ENCODE results near the gene PSD2.

Gene PSD2

DNA sequence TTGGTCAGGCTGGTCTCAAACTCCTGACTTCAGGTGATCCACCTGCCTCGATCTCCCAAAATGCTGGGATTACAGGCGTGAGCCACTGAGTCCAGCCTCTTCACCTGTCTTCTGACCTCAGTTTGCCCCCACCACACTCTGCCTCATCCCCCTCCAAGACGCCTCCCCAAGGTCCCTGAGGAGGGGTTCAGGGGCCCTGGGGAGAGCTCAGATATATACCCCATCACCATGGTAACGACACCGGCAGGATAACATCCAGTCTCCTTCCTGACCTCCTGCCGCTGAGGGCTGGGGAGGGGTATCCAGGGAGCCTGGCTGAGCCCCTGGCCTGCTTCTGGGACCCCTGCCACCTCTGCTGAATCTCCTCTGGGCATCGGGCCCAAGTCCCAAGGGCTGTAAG lies 19.7 kb upstream of the PSD2 start:
- no peak overlapping the region for H3K4me3 ChIP-seq (ENCODE audit: low read depth, low read length)
- peaks cover 6% of the 10 kb centered on the region; the same call in 1 of the 2 replicates for H3K27me3 ChIP-seq (ENCODE audit: insufficient read depth, low read length)
- no peak overlapping the region for H2AFZ ChIP-seq (ENCODE audit: low read length, unreplicated experiment)
- no peaks in the 10 kb centered on the region for H3K4me1 ChIP-seq (ENCODE audit: control insufficient read depth, insufficient read depth, low read length, unreplicated experiment)
- H3K27ac ChIP-seq (ENCODE audit: low read depth, low read length): no peak overlapping the region
- H3K36me3 ChIP-seq (ENCODE audit: insufficient read depth, low read length): no peaks in the 10 kb centered on the region
- no peaks in the 10 kb centered on the region for H3K79me2 ChIP-seq (ENCODE audit: control insufficient read depth, insufficient read depth, low read length, unreplicated experiment)

DNA sequence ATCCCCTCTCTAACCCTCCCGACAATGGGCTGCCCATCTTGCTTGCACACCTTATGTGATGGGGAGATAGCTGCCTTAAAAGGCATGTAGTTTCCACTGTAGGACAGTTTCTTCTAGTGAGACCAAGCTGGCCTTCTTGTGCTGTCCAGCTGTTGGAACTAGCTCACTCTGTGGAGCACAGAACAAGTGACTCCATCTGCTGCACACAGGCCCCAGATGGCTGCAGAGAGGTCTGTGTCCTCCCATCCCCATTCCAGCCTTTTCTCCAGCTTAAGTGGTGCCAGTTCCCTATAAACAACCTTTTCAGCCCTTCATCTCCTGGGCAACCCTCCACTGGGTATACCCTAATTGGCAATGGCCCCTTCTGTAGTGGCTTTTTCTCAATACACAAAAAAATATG lies 18.7 kb upstream of the PSD2 start:
- Histone ChIP-seq H2AFZ (ENCODE audit: low read length, unreplicated experiment) (no peak overlapping the region), H3K79me2 (ENCODE audit: control insufficient read depth, insufficient read depth, low read length, unreplicated experiment) (no peaks in the 10 kb centered on the region), H3K27ac (ENCODE audit: low read depth, low read length) (no peak overlapping the region), H3K27me3 (ENCODE audit: insufficient read depth, low read length) (peaks cover 6% of the 10 kb centered on the region; the same call in 1 of the 2 replicates), H3K4me3 (ENCODE audit: low read depth, low read length) (no peak overlapping the region), H3K4me1 (ENCODE audit: control insufficient read depth, insufficient read depth, low read length, unreplicated experiment) (no peaks in the 10 kb centered on the region), H3K36me3 (ENCODE audit: insufficient read depth, low read length) (no peaks in the 10 kb centered on the region)

DNA sequence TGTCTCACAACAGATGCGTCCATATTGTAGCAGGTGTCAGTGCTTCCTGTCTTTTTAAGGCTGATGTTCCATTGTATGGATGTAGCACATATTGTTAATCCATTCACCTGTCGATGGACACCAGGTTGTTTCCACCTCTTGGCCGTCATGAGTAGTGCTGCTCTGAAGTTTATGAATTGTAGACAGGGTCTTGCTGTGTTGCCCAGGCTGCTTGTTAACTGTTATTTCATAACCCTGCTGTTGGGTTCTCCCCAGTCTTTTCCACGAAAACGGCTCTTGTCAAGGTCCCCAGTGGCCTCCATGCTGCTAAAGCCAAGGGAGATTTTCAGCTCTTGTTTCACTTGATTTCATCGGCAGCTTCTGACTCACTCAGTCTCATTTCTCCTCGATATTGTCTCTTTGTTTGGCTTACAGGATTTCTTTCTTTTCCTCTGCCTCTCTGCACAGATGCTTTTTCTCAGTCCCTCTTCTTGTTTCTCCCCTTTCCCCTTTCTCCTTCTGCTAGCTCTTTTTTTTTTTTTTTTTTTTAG lies 12.1 kb upstream of the PSD2 start:
- peaks cover 12% of the 10 kb centered on the region; the same call in 1 of the 2 replicates for H3K27me3 ChIP-seq (ENCODE audit: insufficient read depth, low read length)

DNA sequence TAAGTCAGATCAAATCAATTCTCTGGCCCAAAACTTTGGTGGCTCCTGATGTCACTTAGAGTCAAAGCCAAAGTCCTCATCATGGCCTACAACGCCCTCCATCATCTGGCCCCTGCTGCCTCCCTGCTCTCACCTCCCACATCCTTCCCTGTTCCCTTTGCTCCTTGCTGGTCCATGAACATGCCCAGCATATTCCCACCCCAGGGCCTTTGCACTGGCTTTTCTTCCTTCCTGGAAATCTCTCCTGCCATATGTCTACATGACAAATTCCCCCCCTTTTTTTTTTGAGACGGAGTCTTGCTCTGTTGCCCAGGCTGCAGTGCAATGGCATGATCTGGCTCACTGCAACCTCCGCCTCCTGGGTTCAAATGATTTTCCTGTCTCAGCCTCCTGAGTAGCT lies 11.1 kb upstream of the PSD2 start:
- Histone ChIP-seq H3K27ac (ENCODE audit: low read depth, low read length) (no peak overlapping the region), H3K4me1 (ENCODE audit: control insufficient read depth, insufficient read depth, low read length, unreplicated experiment) (no peaks in the 10 kb centered on the region), H3K36me3 (ENCODE audit: insufficient read depth, low read length) (no peaks in the 10 kb centered on the region), H3K27me3 (ENCODE audit: insufficient read depth, low read length) (peaks cover 12% of the 10 kb centered on the region; the same call in 1 of the 2 replicates), H3K4me3 (ENCODE audit: low read depth, low read length) (no peak overlapping the region), H2AFZ (ENCODE audit: low read length, unreplicated experiment) (no peak overlapping the region), H3K79me2 (ENCODE audit: control insufficient read depth, insufficient read depth, low read length, unreplicated experiment) (no peaks in the 10 kb centered on the region)

More for the DNA sequence above, 12.1 kb upstream of the PSD2 start:
- no peaks in the 10 kb centered on the region for H3K36me3 ChIP-seq (ENCODE audit: insufficient read depth, low read length)
- no peak overlapping the region for H3K27ac ChIP-seq (ENCODE audit: low read depth, low read length)
- H3K79me2 ChIP-seq (ENCODE audit: control insufficient read depth, insufficient read depth, low read length, unreplicated experiment): no peaks in the 10 kb centered on the region
- no peaks in the 10 kb centered on the region for H3K4me1 ChIP-seq (ENCODE audit: control insufficient read depth, insufficient read depth, low read length, unreplicated experiment)
- no peak overlapping the region for H3K4me3 ChIP-seq (ENCODE audit: low read depth, low read length)
- H2AFZ ChIP-seq (ENCODE audit: low read length, unreplicated experiment): no peak overlapping the region

DNA sequence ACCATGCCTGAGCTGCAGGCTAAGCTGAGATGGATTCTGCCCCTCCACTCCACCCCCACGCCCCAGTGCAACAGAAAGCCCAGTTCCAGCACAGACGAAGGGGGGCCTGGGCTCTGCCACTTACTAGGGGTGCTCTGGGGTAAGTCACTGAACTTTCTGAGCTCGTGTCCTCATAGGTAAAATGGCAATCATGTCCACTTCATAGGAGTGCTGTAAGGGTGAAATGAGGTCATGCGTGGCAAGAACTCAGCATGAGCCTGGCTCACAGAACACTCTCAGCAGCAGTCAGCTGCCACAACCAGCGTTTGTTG lies 8.4 kb upstream of the PSD2 start:
- no peak overlapping the region; the same call in 1 of the 2 replicates for H3K4me3 ChIP-seq (ENCODE audit: low read depth, low read length)
- no peaks in the 10 kb centered on the region for H3K79me2 ChIP-seq (ENCODE audit: control insufficient read depth, insufficient read depth, low read length, unreplicated experiment)
- no peak overlapping the region for H3K27ac ChIP-seq (ENCODE audit: low read depth, low read length)
- peaks cover 6% of the 10 kb centered on the region; the same call in 1 of the 2 replicates for H3K27me3 ChIP-seq (ENCODE audit: insufficient read depth, low read length)
- H3K4me1 ChIP-seq (ENCODE audit: control insufficient read depth, insufficient read depth, low read length, unreplicated experiment): no peaks in the 10 kb centered on the region
- no peaks in the 10 kb centered on the region for H3K36me3 ChIP-seq (ENCODE audit: insufficient read depth, low read length)
- H2AFZ ChIP-seq (ENCODE audit: low read length, unreplicated experiment): no peak overlapping the region

DNA sequence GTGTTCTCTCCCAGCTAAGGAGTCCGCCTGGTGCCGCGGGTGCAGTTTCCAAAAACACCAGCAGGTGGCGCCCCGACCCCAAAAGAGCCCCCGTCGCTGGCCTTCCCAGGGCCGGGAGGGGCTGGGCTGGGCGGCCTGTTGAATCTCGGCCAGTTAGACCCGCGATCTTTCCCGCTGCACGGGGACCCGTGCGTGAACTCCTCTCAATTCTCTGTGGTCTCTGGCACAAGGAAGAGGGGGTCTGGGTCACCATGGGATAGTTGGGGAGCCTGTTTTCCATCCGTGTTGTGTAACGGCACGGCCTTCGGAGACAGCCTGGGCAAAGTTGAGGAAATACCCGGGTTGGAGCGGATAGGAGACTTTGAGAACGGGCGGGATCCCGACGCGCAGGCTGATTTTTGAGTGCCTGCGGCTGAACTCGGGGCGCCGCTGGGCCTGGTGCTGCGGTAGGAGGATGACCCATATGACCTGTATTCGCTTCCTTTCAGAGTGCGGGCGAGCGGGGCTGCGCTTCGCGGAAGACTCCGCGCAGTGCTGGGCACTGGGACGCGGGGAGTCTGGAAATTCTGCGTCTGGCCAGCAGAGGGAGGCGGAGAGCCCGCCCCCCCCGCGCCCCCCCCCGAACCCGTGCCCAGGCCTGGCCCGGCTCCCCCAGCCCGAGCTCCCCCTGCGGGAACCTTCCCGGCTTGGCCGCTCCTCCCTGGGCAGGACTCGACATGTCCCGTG lies 7.9 kb upstream of the PSD2 start:
- Histone ChIP-seq H3K4me3 (ENCODE audit: low read depth, low read length) (peak overlapping the region; percentile 92), H3K79me2 (ENCODE audit: control insufficient read depth, insufficient read depth, low read length, unreplicated experiment) (no peaks in the 10 kb centered on the region), H2AFZ (ENCODE audit: low read length, unreplicated experiment) (peak overlapping the region; percentile 100), H3K27me3 (ENCODE audit: insufficient read depth, low read length) (peaks cover 6% of the 10 kb centered on the region; the same call in 1 of the 2 replicates), H3K4me1 (ENCODE audit: control insufficient read depth, insufficient read depth, low read length, unreplicated experiment) (no peaks in the 10 kb centered on the region), H3K36me3 (ENCODE audit: insufficient read depth, low read length) (no peaks in the 10 kb centered on the region), H3K27ac (ENCODE audit: low read depth, low read length) (no peak overlapping the region)

DNA sequence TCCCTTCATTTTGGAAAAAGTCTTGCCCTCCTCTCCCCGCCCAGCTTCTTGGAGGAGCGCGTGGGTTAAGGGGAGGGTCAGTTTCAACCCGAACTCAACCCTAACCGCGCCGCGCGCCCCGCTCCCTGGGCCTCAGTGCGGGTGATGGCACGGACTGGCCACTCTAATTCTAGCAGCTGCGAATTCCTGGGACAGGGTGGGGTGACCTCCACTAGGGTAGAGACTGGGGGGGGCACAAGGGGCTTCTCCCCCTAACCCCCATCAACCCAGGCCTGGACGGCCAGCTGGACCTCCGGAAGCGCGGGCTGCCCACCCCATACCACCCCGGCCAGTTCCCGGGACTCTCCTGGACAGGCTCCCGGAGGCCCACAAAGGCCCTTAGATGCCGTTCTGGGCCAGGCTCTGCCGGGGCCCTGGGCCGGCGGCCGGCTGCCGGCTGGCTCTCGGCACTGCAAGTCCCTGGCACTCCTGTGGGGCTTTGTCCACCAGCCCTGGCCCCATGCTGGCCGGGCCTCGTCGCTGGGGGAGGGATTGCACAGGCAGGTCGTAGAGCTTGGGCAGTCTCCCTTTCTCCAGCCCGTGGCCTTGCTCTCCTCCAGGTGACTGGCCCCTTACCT lies 7.2 kb upstream of the PSD2 start:
- no peaks in the 10 kb centered on the region for H3K4me1 ChIP-seq (ENCODE audit: control insufficient read depth, insufficient read depth, low read length, unreplicated experiment)
- H2AFZ ChIP-seq (ENCODE audit: low read length, unreplicated experiment): peak overlapping the region; percentile 88
- peaks cover 12% of the 10 kb centered on the region for H3K27me3 ChIP-seq (ENCODE audit: insufficient read depth, low read length)
- no peak overlapping the region for H3K27ac ChIP-seq (ENCODE audit: low read depth, low read length)
- H3K36me3 ChIP-seq (ENCODE audit: insufficient read depth, low read length): no peaks in the 10 kb centered on the region
- peak overlapping the region; percentile 92 for H3K4me3 ChIP-seq (ENCODE audit: low read depth, low read length)
- no peaks in the 10 kb centered on the region for H3K79me2 ChIP-seq (ENCODE audit: control insufficient read depth, insufficient read depth, low read length, unreplicated experiment)

DNA sequence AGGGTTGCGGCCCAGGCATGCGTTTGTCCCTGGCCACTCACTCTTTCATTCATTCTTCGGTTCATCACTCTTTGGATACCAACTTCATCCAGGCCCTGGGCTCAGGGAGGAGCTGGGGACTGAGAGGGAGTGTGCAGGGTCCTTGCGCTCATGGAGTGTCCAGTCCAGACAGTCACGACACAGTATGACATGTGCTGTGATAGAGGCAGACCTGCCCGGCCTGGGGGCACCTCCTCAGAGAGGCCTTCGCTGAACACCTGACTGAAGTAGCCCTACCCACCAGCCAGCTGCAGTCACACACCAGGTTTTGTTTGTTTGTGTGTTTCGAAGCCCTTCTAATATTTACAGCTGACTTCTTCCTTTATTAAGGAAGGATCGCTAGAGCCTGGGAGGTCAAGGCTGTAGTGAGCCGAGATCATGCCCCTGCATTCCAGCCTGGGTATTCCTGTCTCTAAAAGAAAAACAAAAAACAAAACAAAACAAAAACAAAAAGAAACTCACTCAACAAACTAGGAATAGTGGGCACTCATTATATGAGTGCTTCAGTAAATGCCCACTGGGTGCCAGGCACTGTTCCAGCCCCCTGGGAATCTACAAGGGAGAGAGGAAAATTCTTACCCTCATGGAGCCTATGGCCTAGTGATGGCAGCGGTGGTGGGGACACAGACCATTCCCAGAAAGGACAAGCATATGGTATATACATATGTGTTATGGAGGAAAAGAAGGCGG lies 6.3 kb upstream of the PSD2 start:
- no peaks in the 10 kb centered on the region for H3K36me3 ChIP-seq (ENCODE audit: insufficient read depth, low read length)
- peaks cover 18% of the 10 kb centered on the region for H3K27me3 ChIP-seq (ENCODE audit: insufficient read depth, low read length)
- H2AFZ ChIP-seq (ENCODE audit: low read length, unreplicated experiment): no peak overlapping the region
- no peak overlapping the region for H3K27ac ChIP-seq (ENCODE audit: low read depth, low read length)
- H3K4me1 ChIP-seq (ENCODE audit: control insufficient read depth, insufficient read depth, low read length, unreplicated experiment): no peaks in the 10 kb centered on the region
- H3K79me2 ChIP-seq (ENCODE audit: control insufficient read depth, insufficient read depth, low read length, unreplicated experiment): no peaks in the 10 kb centered on the region
- no peak overlapping the region for H3K4me3 ChIP-seq (ENCODE audit: low read depth, low read length)

DNA sequence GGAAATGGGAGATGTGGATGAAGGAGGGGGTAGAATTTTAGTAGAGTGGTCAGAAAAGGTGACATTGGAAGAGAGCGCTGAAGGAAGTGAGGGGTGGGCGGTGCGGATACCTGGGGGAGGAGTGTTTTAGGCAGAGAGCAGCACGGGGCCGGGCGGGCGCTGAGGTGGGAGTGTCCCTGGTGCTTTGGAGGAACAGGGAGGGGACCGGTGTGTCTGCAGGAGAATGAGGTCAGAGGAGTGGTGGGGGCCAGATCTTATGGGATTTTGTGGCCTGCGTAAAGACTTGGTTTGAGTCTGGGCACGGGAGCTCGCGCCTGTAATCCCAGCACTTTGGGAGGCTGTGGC lies 5.8 kb upstream of the PSD2 start:
- H2AFZ ChIP-seq (ENCODE audit: low read length, unreplicated experiment): no peak overlapping the region
- H3K27ac ChIP-seq (ENCODE audit: low read depth, low read length): no peak overlapping the region
- H3K4me1 ChIP-seq (ENCODE audit: control insufficient read depth, insufficient read depth, low read length, unreplicated experiment): no peaks in the 10 kb centered on the region
- H3K4me3 ChIP-seq (ENCODE audit: low read depth, low read length): no peak overlapping the region
- peaks cover 20% of the 10 kb centered on the region for H3K27me3 ChIP-seq (ENCODE audit: insufficient read depth, low read length)
- no peaks in the 10 kb centered on the region for H3K79me2 ChIP-seq (ENCODE audit: control insufficient read depth, insufficient read depth, low read length, unreplicated experiment)
- no peaks in the 10 kb centered on the region for H3K36me3 ChIP-seq (ENCODE audit: insufficient read depth, low read length)

DNA sequence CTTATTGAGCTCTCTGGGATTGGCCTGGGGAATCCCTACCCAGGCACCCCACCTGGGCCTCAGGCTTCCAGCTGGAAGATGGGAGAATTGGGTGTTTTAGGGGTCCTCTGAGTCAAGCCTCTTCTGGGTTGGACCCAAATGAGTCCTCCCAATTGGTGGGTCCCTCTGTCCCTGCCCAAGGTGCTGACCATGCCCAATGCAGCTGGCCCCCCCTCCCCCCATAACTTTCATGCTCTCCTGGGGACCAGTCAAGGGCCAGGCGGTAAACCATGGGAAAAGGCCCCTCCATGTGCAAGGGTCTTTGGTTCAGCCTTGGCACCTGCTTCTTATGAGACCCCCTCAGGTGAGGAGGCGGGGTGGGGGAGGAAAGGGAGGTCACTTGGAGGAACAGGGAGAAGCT lies 3.4 kb upstream of the PSD2 start:
- Histone ChIP-seq H3K36me3 (ENCODE audit: insufficient read depth, low read length) (no peaks in the 10 kb centered on the region), H3K4me1 (ENCODE audit: control insufficient read depth, insufficient read depth, low read length, unreplicated experiment) (no peaks in the 10 kb centered on the region), H3K27ac (ENCODE audit: low read depth, low read length) (no peak overlapping the region), H3K79me2 (ENCODE audit: control insufficient read depth, insufficient read depth, low read length, unreplicated experiment) (no peaks in the 10 kb centered on the region), H3K27me3 (ENCODE audit: insufficient read depth, low read length) (peaks cover 44% of the 10 kb centered on the region), H3K4me3 (ENCODE audit: low read depth, low read length) (no peak overlapping the region), H2AFZ (ENCODE audit: low read length, unreplicated experiment) (no peak overlapping the region)
